H1 (cell line): ENCODE measurements around the gene RAPGEF6.

Experiments
- CBX5 ChIP-seq: fragments of 300-800, 300-1000 bp; sonication (generic); IDR thresholded peaks from 2 replicates; pipeline ENCODE4 v1.7.1; 2016; ENCODE audit warnings: antibody characterized with exemption, low read length, low read depth
- CREB1 ChIP-seq: IDR thresholded peaks from 2 replicates; pipeline ENCODE4 v1.6.1; 2012; ENCODE audit warnings: inconsistent platforms
- CTCF ChIP-seq, 3 experiments: IDR thresholded peaks; 1 replicate in 2 of 3; 2 replicates in 1 of 3; pipeline versions ENCODE4 v1.5.1 to v1.6.1; 2011; ENCODE audit warnings: low read length in 3 of 3, mild to moderate bottlenecking in 3 of 3, inconsistent platforms in 2 of 3, low read depth in 1 of 3, moderate library complexity in 1 of 3; ENCODE audit not compliant: insufficient read depth in 1 of 3; ENCODE audit errors: control extremely low read depth in 1 of 3
- HDAC2 ChIP-seq, 2 experiments: fragments of 300-600 bp in 1 of 2; sonication (generic) in 1 of 2; IDR thresholded peaks; 2 replicates each; pipeline ENCODE4 v1.6.1; 2011 to 2012; ENCODE audit warnings: low read depth in 2 of 2, low read length in 2 of 2, mild to moderate bottlenecking in 2 of 2, moderate library complexity in 2 of 2, borderline replicate concordance in 1 of 2, inconsistent platforms in 1 of 2
- JUND ChIP-seq: IDR thresholded peaks from 2 replicates; pipeline ENCODE4 v1.6.1; 2011; ENCODE audit warnings: mild to moderate bottlenecking, improper control_type of control experiment, low read length
- KDM5A ChIP-seq: fragments of 200-600 bp; IDR thresholded peaks from 2 replicates; pipeline ENCODE4 v1.7.1; 2012; ENCODE audit warnings: mild to moderate bottlenecking, low read length, inconsistent platforms, mixed read lengths
- MAFK ChIP-seq: IDR thresholded peaks from 2 replicates; pipeline ENCODE4 v1.6.1; 2012; ENCODE audit warnings: low read depth, mild to moderate bottlenecking, improper control_type of control experiment, low read length
- MAX ChIP-seq: IDR thresholded peaks from 2 replicates; pipeline ENCODE4 v1.6.1; 2012; ENCODE audit warnings: inconsistent platforms

GRCh38 chr5:131617140-131617822, 17.7 kb downstream of the RAPGEF6 start:
- TF ChIP-seq HDAC2 (IDR thresholded peaks at IDR 0.05; ENCODE audit: borderline replicate concordance in 1 of 2, low read depth in 2 of 2, low read length in 2 of 2) = no peak
- no peak for TF ChIP-seq CREB1
- no peak for TF ChIP-seq CTCF (IDR thresholded peaks at IDR 0.05; ENCODE audit: control extremely low read depth in 1 of 3, insufficient read depth in 1 of 3, low read depth in 1 of 3, low read length in 3 of 3)
- no peak for TF ChIP-seq JUND
- no peak for TF ChIP-seq CBX5
- TF ChIP-seq KDM5A = no peak
- TF ChIP-seq MAX = no peak
- no peak for TF ChIP-seq MAFK
